Activated CD8-positive, alpha-beta memory T cell treated with anti-CD3 and anti-CD28 coated beads, Interleukin-2, amount 50 U/mL, for 24 hours (primary cell): Measurements from ENCODE around the gene KIAA0513.
A peak's percentile ranks its signal among the peaks of the same experiment; 100 is the strongest.
"Not testable (repeated sequence)": the region's sequence is repeated elsewhere in the genome, so short reads cannot be mapped to it uniquely, and the experiment has no call there.

Source experiments
- DNase-seq: peaks from one replicate; pipeline ENCODE4 v3.0.0-alpha.2; 2020; ENCODE audit errors: extremely low read depth

Gene KIAA0513

GRCh38 chr16:85048921-85049562, 21.4 kb downstream of the KIAA0513 start:
- DNase-seq = no peak

- DNase-seq = no peak
Observed at GRCh38 chr16:85049706-85050305, 22.2 kb downstream of the KIAA0513 start.

- no peak for DNase-seq
Observed at GRCh38 chr16:85051067-85051581, 23.5 kb downstream of the KIAA0513 start.

DNA sequence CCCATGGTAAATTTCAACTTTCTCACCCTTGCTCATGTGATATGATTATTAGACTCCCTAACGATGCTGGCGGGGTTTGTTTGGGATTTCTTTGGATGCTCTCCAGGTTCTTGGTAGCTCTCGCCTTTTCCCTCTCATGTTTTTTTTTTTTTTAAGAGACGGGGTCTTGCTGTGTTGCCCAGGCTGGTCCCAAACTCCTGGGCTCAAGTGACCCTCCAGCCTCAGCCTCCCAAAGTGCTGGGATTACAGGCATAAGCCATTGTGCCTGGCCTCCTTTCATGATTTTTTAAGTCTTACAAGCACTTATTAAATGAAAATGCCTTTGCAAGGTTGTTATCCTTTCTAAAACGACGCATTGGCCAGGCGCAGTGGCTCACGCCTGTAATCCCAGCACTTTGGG, 24.1 kb downstream of the KIAA0513 start:
- no peak for DNase-seq

GRCh38 chr16:85052536-85052935, 24.9 kb downstream of the KIAA0513 start:
- DNase-seq = no peak

DNA sequence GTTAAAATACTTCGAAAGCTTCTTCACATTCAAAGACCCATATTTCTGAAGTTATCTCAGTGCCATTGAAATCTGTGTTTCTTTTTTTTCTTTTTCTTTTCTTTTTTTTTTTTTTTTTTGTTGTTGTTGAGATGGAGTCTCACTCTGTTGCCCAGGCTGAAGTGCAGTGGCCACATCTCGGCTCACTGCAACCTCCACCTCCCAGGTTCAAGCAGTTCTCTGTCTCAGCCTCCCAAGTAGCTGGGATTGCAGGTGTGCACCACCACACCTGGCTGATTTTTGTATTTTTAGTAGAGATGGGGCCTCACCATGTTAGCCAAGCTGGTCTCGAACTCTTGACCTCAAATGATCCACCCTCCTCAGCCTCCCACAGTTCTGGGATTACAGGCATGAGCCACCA, 26.7 kb downstream of the KIAA0513 start:
- DNase-seq = not testable (repeated sequence)

DNA sequence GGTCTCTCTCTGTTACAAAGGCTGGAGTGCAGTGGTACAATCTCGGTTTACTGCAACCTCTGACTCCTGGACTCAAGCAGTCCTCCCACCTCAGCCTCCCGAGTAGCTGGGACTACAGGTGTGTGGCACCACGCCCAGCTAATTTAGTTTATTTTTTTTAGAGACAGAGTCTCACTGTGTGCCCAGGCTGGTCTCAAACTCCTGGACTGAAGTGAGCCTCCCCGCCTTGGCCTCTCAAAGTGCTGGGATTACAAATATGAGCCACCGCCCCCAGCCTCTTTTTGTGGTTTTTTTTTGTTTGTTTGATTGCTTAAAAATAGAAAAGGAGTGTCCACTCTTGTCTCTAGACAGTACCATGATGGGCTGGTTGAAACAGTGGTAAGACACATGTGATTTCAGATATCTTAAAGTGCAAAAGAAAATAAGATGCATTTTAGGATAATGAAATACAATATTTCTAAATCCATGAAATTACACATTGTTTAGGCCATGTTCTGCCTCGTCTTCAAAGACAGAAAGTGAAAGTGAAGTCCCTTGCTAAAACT, 27.4 kb downstream of the KIAA0513 start:
- DNase-seq = no peak

DNA sequence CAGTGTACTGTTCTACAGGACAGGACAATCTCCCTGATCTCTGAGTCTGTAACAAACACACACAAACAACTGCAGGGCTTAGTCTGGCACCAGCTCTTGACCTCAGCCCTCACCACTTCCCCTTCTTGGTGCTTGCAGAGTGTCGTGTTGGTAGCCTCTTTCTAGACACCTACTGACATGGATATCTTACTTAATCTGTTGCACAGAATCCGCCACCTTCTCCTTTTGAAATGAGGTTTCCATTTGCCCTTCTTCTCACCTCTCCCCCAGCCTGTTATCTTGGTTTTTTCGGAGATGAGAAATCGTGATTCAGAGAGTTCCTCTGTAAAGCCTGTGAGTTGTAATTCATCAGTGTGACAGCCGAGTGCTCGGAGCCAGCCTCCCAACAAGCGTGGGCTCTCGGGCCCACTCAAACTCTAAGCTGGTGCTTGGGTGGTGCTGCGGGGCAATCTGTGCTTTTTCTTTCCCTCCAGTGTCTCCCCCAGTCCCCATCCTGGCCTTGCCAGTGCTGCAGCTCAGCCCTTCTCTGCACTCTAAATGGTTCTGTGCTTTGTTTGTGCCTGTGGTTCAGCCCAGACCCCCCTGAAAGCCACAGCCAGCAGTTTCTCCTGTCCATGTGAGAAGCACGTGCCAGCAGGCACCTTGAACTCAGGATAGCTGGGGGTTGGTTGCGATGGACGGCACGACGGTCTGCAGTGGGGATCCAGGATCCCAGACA, 28.1 kb downstream of the KIAA0513 start:
- DNase-seq = peak; percentile 53

- no peak for DNase-seq
Observed at GRCh38 chr16:85056211-85056748, 28.7 kb downstream of the KIAA0513 start.

- no peak for DNase-seq
Observed at GRCh38 chr16:85057212-85057889, 29.8 kb downstream of the KIAA0513 start.

DNA sequence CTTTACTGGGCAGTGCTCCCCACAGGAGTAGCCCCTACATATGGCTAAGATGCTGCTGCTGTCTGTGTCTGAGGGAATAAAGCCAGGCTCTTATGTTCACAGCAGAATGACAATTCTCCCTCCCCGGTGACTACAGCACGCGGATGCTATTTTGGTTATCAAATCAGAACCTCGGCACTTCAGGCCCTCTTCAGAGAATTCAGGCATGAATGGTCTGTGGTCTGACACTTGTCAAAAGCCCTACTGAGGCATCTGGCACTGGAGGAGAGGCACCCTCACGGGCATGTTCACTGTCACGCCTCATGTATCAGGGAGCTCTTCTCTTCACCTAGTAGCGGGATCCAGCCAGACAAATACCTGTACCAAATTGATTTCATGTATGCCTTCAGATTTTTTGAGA, 30.4 kb downstream of the KIAA0513 start:
- DNase-seq = no peak

DNA sequence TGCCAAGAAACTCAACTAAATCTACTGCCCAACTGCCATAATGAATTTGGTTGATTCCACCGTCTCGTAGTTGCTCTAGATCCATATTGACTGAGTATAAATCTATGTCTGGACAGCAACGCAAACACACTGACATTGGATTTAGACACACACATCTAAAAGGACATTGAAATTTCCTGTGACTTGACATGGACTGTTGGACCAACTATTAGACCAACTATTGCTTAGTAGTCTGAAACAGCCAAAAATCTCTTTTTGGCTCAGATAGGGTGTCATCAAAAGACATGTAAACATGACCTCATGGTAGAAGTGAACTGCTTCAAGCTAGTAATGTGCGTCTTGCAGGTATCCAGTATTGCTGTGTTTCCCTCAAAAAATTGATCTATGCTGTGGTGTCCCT, 31.3 kb downstream of the KIAA0513 start:
- DNase-seq = no peak

DNA sequence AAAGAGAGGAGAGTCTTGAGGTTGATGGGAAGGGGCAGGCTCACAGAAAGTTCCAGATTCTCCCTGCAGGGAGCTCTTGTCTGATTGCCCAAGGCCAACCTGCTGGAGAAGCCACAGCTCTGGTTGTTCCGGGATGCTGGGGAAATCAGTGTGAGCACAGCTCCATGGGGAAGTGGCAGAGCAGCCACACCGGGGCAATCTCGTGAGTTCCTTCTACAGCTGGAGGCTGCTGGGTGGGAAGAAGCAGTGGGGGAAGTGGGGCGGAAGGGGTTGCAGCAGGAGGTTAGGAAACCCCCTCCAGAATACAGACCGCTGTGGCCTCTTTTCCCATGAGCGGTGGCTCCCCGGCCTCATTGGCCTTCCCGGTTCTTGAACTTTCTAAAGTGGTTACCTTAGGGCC, 34.0 kb downstream of the KIAA0513 start:
- no peak for DNase-seq

GRCh38 chr16:85062323-85062722, 34.7 kb downstream of the KIAA0513 start:
- DNase-seq = no peak

- no peak for DNase-seq
Observed at GRCh38 chr16:85062845-85063244, 35.2 kb downstream of the KIAA0513 start.

DNA sequence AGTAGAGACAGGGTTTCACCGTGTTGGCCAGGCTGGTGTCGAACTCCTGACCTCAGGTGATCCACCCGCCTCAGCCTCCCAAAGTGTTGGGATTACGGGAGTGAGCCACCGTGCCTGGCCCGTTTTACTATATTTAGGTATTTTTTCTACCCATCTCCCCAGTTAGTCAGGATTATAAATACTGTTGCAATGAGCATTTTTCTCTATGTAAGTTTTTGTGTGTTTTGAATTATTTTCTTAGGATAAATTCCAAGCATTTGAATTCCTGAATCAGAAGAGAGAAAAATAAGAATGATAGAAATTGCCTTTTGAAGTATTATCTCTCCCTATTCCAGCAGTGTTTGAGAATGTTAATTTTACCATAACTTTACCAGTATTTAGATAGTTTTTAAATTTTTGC, 36.6 kb downstream of the KIAA0513 start:
- DNase-seq = no peak

DNA sequence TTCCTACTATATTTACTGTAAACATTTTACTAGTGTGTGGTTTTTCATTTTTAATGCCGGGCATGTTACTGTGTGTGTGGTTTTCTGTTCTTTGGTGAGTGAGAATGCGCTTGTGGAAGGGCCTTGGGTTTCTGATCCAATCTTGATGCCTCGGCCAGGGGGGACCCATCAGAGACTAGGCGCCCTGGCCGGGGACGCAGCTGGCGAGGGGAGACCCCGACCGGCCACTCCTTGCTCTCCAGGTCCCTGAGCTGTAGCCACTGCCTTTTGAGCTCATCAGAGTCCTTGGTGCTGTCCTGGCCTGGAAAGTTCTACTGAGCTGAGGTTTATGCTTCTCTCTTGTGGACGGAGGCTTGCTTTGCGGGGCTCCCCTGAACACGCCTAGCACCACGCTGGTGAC, 37.5 kb downstream of the KIAA0513 start:
- no peak for DNase-seq

- no peak for DNase-seq
Observed at GRCh38 chr16:85066346-85066885, 38.8 kb downstream of the KIAA0513 start.

GRCh38 chr16:85067024-85067423, 39.4 kb downstream of the KIAA0513 start:
- no peak for DNase-seq

DNA sequence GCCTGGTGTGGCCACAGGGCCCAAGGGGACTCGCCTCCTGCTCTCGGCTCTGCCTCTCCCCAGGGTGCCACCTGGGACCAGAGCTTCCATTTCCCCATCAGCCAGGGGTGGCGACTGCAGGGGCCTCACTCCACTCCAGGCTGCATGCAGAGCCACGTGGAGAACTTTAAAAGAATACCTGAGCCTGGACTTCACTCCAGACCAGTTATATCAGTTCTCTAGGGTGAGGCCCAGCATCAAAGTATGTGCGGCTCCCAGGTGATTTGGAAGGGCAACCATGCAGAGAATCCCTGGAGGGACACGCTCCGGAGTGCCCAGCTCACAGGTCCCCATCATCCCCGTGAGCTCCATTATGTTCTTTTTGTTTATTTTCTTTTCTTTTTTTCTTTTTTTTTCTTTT, 39.8 kb downstream of the KIAA0513 start:
- no peak for DNase-seq

- no peak for DNase-seq
Observed at GRCh38 chr16:85068746-85069145, 41.2 kb downstream of the KIAA0513 start.

DNA sequence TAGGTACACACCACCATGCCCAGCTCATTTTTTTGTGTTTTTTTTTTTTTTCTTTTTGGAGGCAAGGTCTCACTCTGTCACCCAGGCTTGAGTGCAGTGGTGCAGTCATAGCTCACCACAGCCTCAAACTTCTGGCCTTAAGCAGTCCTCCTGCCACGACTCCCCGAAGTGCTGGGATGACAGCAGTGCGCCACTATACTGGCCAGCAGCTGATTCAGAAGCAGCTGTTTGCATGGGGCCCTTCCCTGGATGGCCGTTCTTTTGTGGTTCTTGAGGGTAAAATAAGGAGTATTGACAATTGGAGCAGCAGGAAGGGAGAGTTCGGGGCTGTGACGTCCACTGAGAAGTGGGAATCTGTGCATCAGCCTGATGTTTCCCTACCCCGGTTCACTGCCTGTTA, 41.6 kb downstream of the KIAA0513 start:
- no peak for DNase-seq
